ENCODE measurements around the gene ST3GAL5.

GRCh38 chr2:85813982-85814801 lies 74.6 kb downstream of the ST3GAL5 start:
- no peak for TF ChIP-seq POLR2AphosphoS5 (IDR thresholded peaks at IDR 0.05; ENCODE audit: low read depth, low read length)
- no peak for TF ChIP-seq POLR2A (IDR thresholded peaks at IDR 0.05; ENCODE audit: low read depth, low read length)
- TF ChIP-seq PAX5 (IDR thresholded peaks at IDR 0.05; ENCODE audit: insufficient read depth, low read length, severe bottlenecking): no peak
